ENCODE measurements around the gene PFKM. TPM values are rescaled to one million over a fixed set of nuclear protein-coding genes. Genes with fewer than 3 reads are reported as not detected.

The PFKM gene
- total and polyA plus RNA-seq, 9 of the 15 experiments (the other 6 are each of a cell fraction or from before 2014, with no cell fraction given), result 16.5 to 39.9 (median 31.7) TPM

- H3K36me3 ChIP-seq (ENCODE audit: control insufficient read depth, insufficient read depth, low read length), result no peaks in the 10 kb centered on the region
- FAIRE-seq (no peak), ATAC-seq (no peak), DNase-seq (ENCODE audit: extremely low read depth in 1 of 4, low spot score in 3 of 4) (no peak)
- no peaks in the 10 kb centered on the region for H3K9me3 ChIP-seq (replicated peaks; ENCODE audit: control insufficient read depth, insufficient read depth, low read depth, low read length)
- 19% methylated on average over 7 of the region's 7 CpGs for WGBS (ENCODE audit: insufficient coverage, low coverage, missing lambda C conversion rate)
- H3K27me3 ChIP-seq (ENCODE audit: control insufficient read depth in 2 of 2, insufficient read depth in 2 of 2, low read length in 2 of 2), result peaks cover 13 to 36% of the 10 kb centered on the region in 2 experiments; a peak in 4 of 5 replicates
- H4K20me1 ChIP-seq (replicated peaks; ENCODE audit: control insufficient read depth, insufficient read depth, low read length), result no peaks in the 10 kb centered on the region
- peak overlapping the region; percentile 82 for H3K4me2 ChIP-seq (ENCODE audit: insufficient read depth, low read length)
- H3K4me1 ChIP-seq (replicated peaks in 1 of 2; ENCODE audit: control insufficient read depth in 2 of 2, insufficient read depth in 2 of 2, low read length in 2 of 2), result peaks cover 0 to 17% of the 10 kb centered on the region in 2 experiments; a peak in 3 of 5 replicates
- in situ Hi-C loops (cut with MboI) (no loop called here), intact Hi-C loops (cut with micrococcal nuclease) (no loop called here)
- peaks cover 3% of the 10 kb centered on the region for H3K9me1 ChIP-seq (ENCODE audit: control insufficient read depth, insufficient read depth, low read length)
- H2AFZ ChIP-seq (ENCODE audit: low read depth, low read length), result peak overlapping the region; percentile 89
- ChIA-PET CTCF (ENCODE audit: low intra/inter-chr PET ratio) (interaction anchor here (0.5 kb wide), 1 partner anchor 138 kb away, joined by 4 read pairs; no protein-coding TSS in a partner anchor), POLR2A (interaction anchor here (0.6 kb wide), 2 partner anchors 9 to 11 kb away, joined by 3 read pairs; no protein-coding TSS in a partner anchor)
- no peaks in the 10 kb centered on the region for H3K79me2 ChIP-seq (ENCODE audit: control insufficient read depth, insufficient read depth, low read length)
- BruUV-seq (replicated peaks), result no TSS peak
- H3K27ac ChIP-seq (ENCODE audit: extremely low read depth, low read depth, low read length), result no peak overlapping the region
- peak overlapping the region in 1 of 2 experiments; percentile 64; a peak in 1 of 4 replicates for H3K9ac ChIP-seq (ENCODE audit: insufficient read depth in 1 of 2, low read depth in 2 of 2, low read length in 2 of 2)
- peak overlapping the region; percentile 34 for H3K4me3 ChIP-seq
- TF ChIP-seq FOXP4 (CRISPR knock-in tag; IDR thresholded peaks at IDR 0.05; ENCODE audit: borderline replicate concordance) (no peak), PTTG1 (tag; IDR thresholded peaks at IDR 0.05; ENCODE audit: low read depth) (no peak), RBFOX2 (IDR thresholded peaks at IDR 0.05; ENCODE audit: low read depth, low read length) (no peak), ZNF79 (CRISPR knock-in tag; IDR thresholded peaks at IDR 0.05; ENCODE audit: low read depth) (no peak), FOXO4 (CRISPR knock-in tag; IDR thresholded peaks at IDR 0.05) (no peak), EGR1 (conservative IDR thresholded peaks at IDR 0.05) (no peak), TBP (optimal IDR thresholded peaks at IDR 0.05; ENCODE audit: low read depth, low read length) (no peak), FOXP1 (CRISPR knock-in tag; IDR thresholded peaks at IDR 0.05) (no peak), ZBTB7A (IDR thresholded peaks at IDR 0.05; ENCODE audit: borderline replicate concordance, control insufficient read depth, low read depth, low read length) (no peak), THRA (IDR thresholded peaks at IDR 0.05) (no peak), THAP12 (CRISPR knock-in tag; IDR thresholded peaks at IDR 0.05) (no peak), OTX1 (CRISPR knock-in tag; IDR thresholded peaks at IDR 0.05) (no peak), KAT2B (IDR thresholded peaks at IDR 0.05; ENCODE audit: low read depth, low read length) (no peak), FOXK2 (conservative IDR thresholded peaks at IDR 0.05 in 1 of 2, IDR thresholded peaks at IDR 0.05 in 1 of 2; ENCODE audit: low read depth in 2 of 2) (no peak), ZNF584 (CRISPR knock-in tag; IDR thresholded peaks at IDR 0.05; ENCODE audit: low read depth) (no peak)
These were observed 63.5 kb downstream of the PFKM start for GRCh38 chr12:48182631-48183030.
